ENCODE results near the gene AFF3. TPM values are rescaled to one million over a fixed set of nuclear protein-coding genes. Genes with fewer than 3 reads are reported as not detected.

The AFF3 gene
- total and polyA plus RNA-seq, 2 of the 13 experiments (the other 11 are each of a cell fraction or from before 2014, with no cell fraction given), result not detected

DNA sequence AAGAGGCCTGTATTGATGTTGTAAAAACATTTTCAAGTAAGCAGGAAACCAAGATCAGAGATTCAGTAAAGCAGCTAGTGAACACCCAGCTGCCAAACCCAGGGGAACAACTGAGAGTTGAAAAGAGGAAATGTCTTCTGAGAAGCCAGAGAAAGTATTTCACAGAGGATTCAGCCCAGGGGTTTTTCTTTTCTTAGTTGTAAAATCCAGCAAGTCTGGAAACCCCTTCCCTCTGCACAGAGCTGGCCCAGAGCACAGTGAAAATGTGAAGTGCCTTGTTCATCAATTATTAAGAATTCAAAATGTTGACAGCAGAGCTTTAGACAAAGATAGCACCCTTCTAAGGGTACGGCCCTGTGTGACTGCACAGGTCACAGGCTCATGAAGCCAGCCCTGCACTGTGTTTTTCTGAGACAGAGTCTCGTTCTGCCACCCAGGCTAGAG lies 28.4 kb downstream of the AFF3 start:
- TF ChIP-seq ELF1 (CRISPR knock-in tag; IDR thresholded peaks at IDR 0.05), result no peak
- no peak for TF ChIP-seq MED1 (CRISPR knock-in tag; IDR thresholded peaks at IDR 0.05)
- no peak for TF ChIP-seq SMARCE1 (IDR thresholded peaks at IDR 0.05; ENCODE audit: borderline replicate concordance)
- no peak for TF ChIP-seq ZNF616 (CRISPR knock-in tag; IDR thresholded peaks at IDR 0.05; ENCODE audit: low read depth)
- TF ChIP-seq NFKBIZ (CRISPR knock-in tag; IDR thresholded peaks at IDR 0.05), result no peak
- TF ChIP-seq ZNF781 (CRISPR knock-in tag; IDR thresholded peaks at IDR 0.05; ENCODE audit: borderline replicate concordance, not compliant biosample characterization), result no peak
- no peak for TF ChIP-seq HNRNPH1 (optimal IDR thresholded peaks at IDR 0.05; ENCODE audit: low read depth, low read length)
- no peak for TF ChIP-seq SMC3 (IDR thresholded peaks at IDR 0.05; ENCODE audit: low read length)
- H3K9ac ChIP-seq (ENCODE audit: insufficient read depth, low read depth, low read length), result no peak overlapping the region
- no peak overlapping the region for H3K4me2 ChIP-seq (ENCODE audit: low read depth, low read length)
- CTCF ChIA-PET (ENCODE audit: low intra/inter-chr PET ratio, low total read pairs), result no interaction called here
- no peaks in the 10 kb centered on the region for H3K9me3 ChIP-seq (ENCODE audit: low read length)
- no peak overlapping the region for H3K4me3 ChIP-seq (replicated peaks in 1 of 3; ENCODE audit: insufficient read depth in 1 of 3, low read depth in 2 of 3, low read length in 3 of 3)
- no peaks in the 10 kb centered on the region for H3K36me3 ChIP-seq (replicated peaks in 1 of 2; ENCODE audit: control insufficient read depth in 1 of 2, insufficient read depth in 2 of 2, low read length in 2 of 2)
- intact Hi-C loops (cut with micrococcal nuclease; ENCODE audit: unreplicated experiment) (no loop called here), in situ Hi-C loops (cut with HindIII; ENCODE audit: extremely low pct_ligation_motif_present, low pct_unique_long_range_greater_than_20kb) (no loop called here)
- POLR2A ChIA-PET, result no interaction called here
- FAIRE-seq (no peak), DNase-seq (ENCODE audit: low spot score) (no peak), ATAC-seq (no peak)
- no peaks in the 10 kb centered on the region for H3K79me2 ChIP-seq (ENCODE audit: insufficient read depth, low read length)
- no TSS peak for BruUV-seq (replicated peaks)
- no peak overlapping the region for H3K27ac ChIP-seq (ENCODE audit: extremely low read length, insufficient read depth, low read length)
- H2AFZ ChIP-seq (ENCODE audit: low read length), result no peak overlapping the region
- H3K27me3 ChIP-seq (ENCODE audit: control insufficient read depth in 1 of 2, insufficient read depth in 2 of 2, low read length in 2 of 2), result peaks cover 0 to 15% of the 10 kb centered on the region in 2 experiments; a peak in 3 of 5 replicates
- WGBS (ENCODE audit: low lambda C conversion rate), result 0% methylated on average over 1 of the region's 2 CpGs
- no peaks in the 10 kb centered on the region for H4K20me1 ChIP-seq (ENCODE audit: insufficient read depth, low read length)
- no peaks in the 10 kb centered on the region for H3K4me1 ChIP-seq (ENCODE audit: insufficient read depth, low read length)

DNA sequence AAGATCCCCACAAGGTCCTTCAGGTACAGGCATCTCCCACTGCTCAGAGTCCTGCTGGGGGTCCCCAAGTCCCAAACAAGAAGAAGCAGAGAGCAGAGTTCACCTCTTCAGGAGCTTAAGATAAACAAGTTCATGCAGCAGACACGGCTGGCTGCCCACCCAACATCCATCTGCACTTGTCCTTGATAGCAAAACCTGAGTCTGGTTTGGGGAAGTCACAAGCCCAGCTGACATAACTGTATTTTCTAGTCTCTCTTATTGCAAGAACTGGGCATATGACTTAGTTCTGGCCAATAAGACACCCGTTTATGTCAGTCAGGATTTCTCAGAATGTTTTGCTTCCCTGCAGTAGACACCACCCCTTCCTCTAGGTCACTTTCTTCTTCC lies 31.8 kb downstream of the AFF3 start:
- intact Hi-C loops (cut with micrococcal nuclease; ENCODE audit: unreplicated experiment), result no loop called here
- Histone ChIP-seq H2AFZ (ENCODE audit: low read length) (no peak overlapping the region), H3K9ac (ENCODE audit: insufficient read depth, low read depth, low read length) (no peak overlapping the region), H3K4me1 (ENCODE audit: insufficient read depth, low read length) (no peaks in the 10 kb centered on the region), H3K36me3 (replicated peaks in 1 of 2; ENCODE audit: control insufficient read depth in 1 of 2, insufficient read depth in 2 of 2, low read length in 2 of 2) (no peaks in the 10 kb centered on the region), H3K27me3 (ENCODE audit: control insufficient read depth in 1 of 2, insufficient read depth in 2 of 2, low read length in 2 of 2) (peaks cover 6 to 46% of the 10 kb centered on the region in 2 experiments), H3K4me2 (ENCODE audit: low read depth, low read length) (no peak overlapping the region), H3K27ac (ENCODE audit: extremely low read length, insufficient read depth, low read length) (no peak overlapping the region), H3K9me3 (ENCODE audit: low read length) (no peaks in the 10 kb centered on the region), H4K20me1 (ENCODE audit: insufficient read depth, low read length) (peaks cover 4% of the 10 kb centered on the region; the same call in 1 of the 2 replicates), H3K4me3 (replicated peaks in 1 of 3; ENCODE audit: insufficient read depth in 1 of 3, low read depth in 2 of 3, low read length in 3 of 3) (no peak overlapping the region), H3K79me2 (ENCODE audit: insufficient read depth, low read length) (no peaks in the 10 kb centered on the region)
- ATAC-seq (no peak), DNase-seq (ENCODE audit: low spot score) (no peak), FAIRE-seq (no peak)
- in situ Hi-C loops (cut with HindIII; ENCODE audit: extremely low pct_ligation_motif_present, low pct_unique_long_range_greater_than_20kb), result no loop called here
- WGBS (ENCODE audit: low lambda C conversion rate), result 0% methylated on average over 2 of the region's 2 CpGs
- BruUV-seq (replicated peaks), result no TSS peak
- ChIA-PET POLR2A (interaction anchor here (0.6 kb wide), 1 partner anchor 54 kb away, joined by 3 read pairs; no protein-coding TSS in a partner anchor), CTCF (ENCODE audit: low intra/inter-chr PET ratio, low total read pairs) (no interaction called here)
- TF ChIP-seq ZNF30 (CRISPR knock-in tag; IDR thresholded peaks at IDR 0.05), result no peak
- TF ChIP-seq ZNF230 (CRISPR knock-in tag; IDR thresholded peaks at IDR 0.05), result no peak
- no peak for TF ChIP-seq NCOR1 (IDR thresholded peaks at IDR 0.05; ENCODE audit: borderline replicate concordance, low read length)
- TF ChIP-seq ZSCAN31 (CRISPR knock-in tag; IDR thresholded peaks at IDR 0.05; ENCODE audit: low read depth), result no peak
- no peak for TF ChIP-seq CBX2 (IDR thresholded peaks at IDR 0.05; ENCODE audit: low read depth, low read length)
- TF ChIP-seq CBX2 (CRISPR knock-in tag; IDR thresholded peaks at IDR 0.05; ENCODE audit: low read depth), result no peak
- no peak for TF ChIP-seq HNRNPUL1 (IDR thresholded peaks at IDR 0.05; ENCODE audit: low read depth, low read length)
- TF ChIP-seq TBL1XR1 (IDR thresholded peaks at IDR 0.05; ENCODE audit: borderline replicate concordance, low read length, partially characterized antibody), result no peak
- TF ChIP-seq, protein P1, sequence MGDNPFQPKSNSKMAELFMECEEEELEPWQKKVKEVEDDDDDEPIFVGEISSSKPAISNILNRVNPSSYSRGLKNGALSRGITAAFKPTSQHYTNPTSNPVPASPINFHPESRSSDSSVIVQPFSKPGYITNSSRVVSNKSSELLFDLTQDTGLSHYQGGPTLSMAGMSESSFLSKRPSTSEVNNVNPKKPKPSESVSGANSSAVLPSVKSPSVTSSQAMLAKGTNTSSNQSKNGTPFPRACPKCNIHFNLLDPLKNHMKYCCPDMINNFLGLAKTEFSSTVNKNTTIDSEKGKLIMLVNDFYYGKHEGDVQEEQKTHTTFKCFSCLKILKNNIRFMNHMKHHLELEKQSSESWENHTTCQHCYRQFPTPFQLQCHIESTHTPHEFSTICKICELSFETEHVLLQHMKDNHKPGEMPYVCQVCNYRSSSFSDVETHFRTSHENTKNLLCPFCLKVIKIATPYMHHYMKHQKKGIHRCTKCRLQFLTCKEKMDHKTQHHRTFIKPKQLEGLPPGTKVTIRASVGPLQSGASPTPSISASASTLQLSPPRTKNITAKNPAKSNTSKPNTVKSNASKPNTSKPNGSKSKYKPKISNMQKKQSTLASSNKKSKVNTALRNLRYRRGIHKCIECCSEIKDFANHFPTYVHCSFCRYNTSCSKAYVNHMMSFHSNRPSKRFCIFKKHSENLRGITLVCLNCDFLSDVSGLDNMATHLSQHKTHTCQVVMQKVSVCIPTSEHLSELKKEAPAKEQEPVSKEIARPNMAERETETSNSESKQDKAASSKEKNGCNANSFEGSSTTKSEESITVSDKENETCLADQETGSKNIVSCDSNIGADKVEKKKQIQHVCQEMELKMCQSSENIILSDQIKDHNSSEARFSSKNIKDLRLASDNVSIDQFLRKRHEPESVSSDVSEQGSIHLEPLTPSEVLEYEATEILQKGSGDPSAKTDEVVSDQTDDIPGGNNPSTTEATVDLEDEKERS (CRISPR knock-in tag; IDR thresholded peaks at IDR 0.05), result no peak
- TF ChIP-seq ZSCAN29 (CRISPR knock-in tag; conservative IDR thresholded peaks at IDR 0.05), result no peak
- TF ChIP-seq, protein P2, sequence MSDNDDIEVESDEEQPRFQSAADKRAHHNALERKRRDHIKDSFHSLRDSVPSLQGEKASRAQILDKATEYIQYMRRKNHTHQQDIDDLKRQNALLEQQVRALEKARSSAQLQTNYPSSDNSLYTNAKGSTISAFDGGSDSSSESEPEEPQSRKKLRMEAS (IDR thresholded peaks at IDR 0.05), result no peak

Data from HepG2 (cell line).